H1 (cell line): Measurements from ENCODE around the gene DTX2. TPM values are rescaled to one million over a fixed set of nuclear protein-coding genes. Genes with fewer than 3 reads are reported as not detected.
A peak's percentile ranks its signal among the peaks of the same experiment; 100 is the strongest.

ENCODE experiments used
- CTCF ChIA-PET: fragments of 300-600 bp; sonication (Branson Sonifier 250); formaldehyde crosslinking; loops from one replicate; lab custom pipeline; 2021; ENCODE audit not compliant: partially characterized antibody; lab: Charles Lee
- POLR2A ChIA-PET: fragments of 300-600 bp; sonication (Branson Sonifier 250); formaldehyde crosslinking; loops from one replicate; lab custom pipeline; 2021; ENCODE audit warnings: inconsistent platforms; ENCODE audit not compliant: partially characterized antibody; lab: Charles Lee
- DNase-seq, 2 experiments: peaks; one replicate each; pipeline versions ENCODE4 v3.0.0 to v3.0.0-alpha.2; 2010 to 2022; ENCODE audit warnings: low spot score in 2 of 2, low read depth in 1 of 2, mixed read lengths in 1 of 2
- FAIRE-seq: peaks from 2 replicates; lab custom pipeline; 2011; peaks lifted over from hg19 to GRCh38; lab: Jason Lieb, UNC
- H2AFZ ChIP-seq: 2 replicates; pipeline ENCODE4 v1.8.1; 2012; ENCODE audit warnings: low read length, inconsistent platforms
- H2AK5ac ChIP-seq: 2 replicates; pipeline ENCODE4 v1.6.1; 2013; ENCODE audit warnings: low read depth, low read length
- H2BK120ac ChIP-seq: replicated peaks from 2 replicates; pipeline ENCODE3; 2013; ENCODE audit warnings: low read depth, low read length, inconsistent platforms
- H2BK12ac ChIP-seq: 2 replicates; pipeline ENCODE4 v1.6.1; 2013; ENCODE audit warnings: low read depth, low read length
- H2BK15ac ChIP-seq: 2 replicates; pipeline ENCODE4 v1.6.1; 2013; ENCODE audit warnings: low read length
- H2BK20ac ChIP-seq: 2 replicates; pipeline ENCODE4 v1.6.1; 2013; ENCODE audit warnings: low read length
- H2BK5ac ChIP-seq: 2 replicates; pipeline ENCODE4 v1.6.1; 2013; ENCODE audit warnings: low read depth, low read length
- H3K14ac ChIP-seq: 2 replicates; pipeline ENCODE4 v1.6.1; 2013; ENCODE audit warnings: inconsistent platforms; ENCODE audit not compliant: insufficient read length
- H3K18ac ChIP-seq: 2 replicates; pipeline ENCODE4 v1.6.1; 2013; ENCODE audit warnings: low read length; ENCODE audit errors: extremely low read depth
- H3K23ac ChIP-seq: 2 replicates; pipeline ENCODE4 v1.6.1; 2013; ENCODE audit warnings: inconsistent platforms; ENCODE audit not compliant: insufficient read length
- H3K23me2 ChIP-seq: 2 replicates; pipeline ENCODE4 v1.6.1; 2013; ENCODE audit warnings: low read depth, low read length
- H3K27ac ChIP-seq: 2 replicates; pipeline ENCODE4 v1.6.1; 2011; ENCODE audit warnings: low read depth, low read length, inconsistent platforms
- H3K27me3 ChIP-seq, 4 experiments: replicated peaks in 1 of 4; 1 replicate in 1 of 4; 2 replicates in 3 of 4; pipeline versions ENCODE4 v1.6.1 to v1.8.1; 2011 to 2013; ENCODE audit warnings: low read length in 3 of 4, mild to moderate bottlenecking in 3 of 4, inconsistent platforms in 2 of 4, mixed read lengths in 2 of 4, moderate library complexity in 1 of 4; ENCODE audit not compliant: control insufficient read depth in 3 of 4, insufficient read depth in 3 of 4; ENCODE audit errors: extremely low read depth in 1 of 4
- H3K36me3 ChIP-seq, 4 experiments: 2 replicates each; pipeline versions ENCODE4 v1.6.1 to v1.8.1; 2011 to 2013; ENCODE audit warnings: mild to moderate bottlenecking in 4 of 4, low read length in 3 of 4, moderate library complexity in 2 of 4, control low read depth in 1 of 4, inconsistent platforms in 1 of 4; ENCODE audit not compliant: insufficient read depth in 4 of 4, control insufficient read depth in 2 of 4
- H3K4ac ChIP-seq: replicated peaks from 2 replicates; pipeline ENCODE3; 2013; ENCODE audit warnings: low read length, low read depth, mixed read lengths, inconsistent platforms; ENCODE audit not compliant: insufficient read length
- H3K4me1 ChIP-seq, 4 experiments: replicated peaks in 1 of 4; 1 replicate in 1 of 4; 2 replicates in 3 of 4; pipeline versions ENCODE4 v1.6.1 to v1.8.1; 2011 to 2013; ENCODE audit warnings: low read length in 3 of 4, inconsistent platforms in 2 of 4, mixed read lengths in 1 of 4; ENCODE audit not compliant: insufficient read depth in 4 of 4, control insufficient read depth in 3 of 4
- H3K4me2 ChIP-seq, 2 experiments: 2 replicates each; pipeline versions ENCODE4 v1.6.1 to v1.8.1; 2011 to 2013; ENCODE audit warnings: low read depth in 2 of 2, low read length in 2 of 2, control low read depth in 1 of 2, inconsistent platforms in 1 of 2, mild to moderate bottlenecking in 1 of 2; ENCODE audit not compliant: insufficient read depth in 1 of 2
- H3K4me3 ChIP-seq, 4 experiments: fragments of 200-600, 300-600 bp in 1 of 4; sonication (generic), shearing (Covaris generic), sonication (Bioruptor Twin) in 1 of 4; 2 replicates each; pipeline versions ENCODE4 v1.5.1 to v1.8.1; 2011 to 2016; ENCODE audit warnings: low read length in 4 of 4, low read depth in 3 of 4, control low read depth in 2 of 4, inconsistent platforms in 2 of 4, mild to moderate bottlenecking in 2 of 4, mixed read lengths in 1 of 4, moderate library complexity in 1 of 4; ENCODE audit not compliant: insufficient read depth in 2 of 4; ENCODE audit errors: extremely low read depth in 1 of 4
- H3K56ac ChIP-seq: replicated peaks from 2 replicates; pipeline ENCODE3; 2013; ENCODE audit warnings: low read depth, mild to moderate bottlenecking, mixed read lengths, low read length, inconsistent platforms; ENCODE audit not compliant: insufficient read length
- H3K79me1 ChIP-seq: 2 replicates; pipeline ENCODE4 v1.6.1; 2013; ENCODE audit warnings: low read depth, low read length, control low read depth
- H3K79me2 ChIP-seq, 2 experiments: 2 replicates each; pipeline versions ENCODE4 v1.6.1 to v1.8.1; 2012 to 2013; ENCODE audit warnings: low read length in 2 of 2, mild to moderate bottlenecking in 2 of 2, inconsistent platforms in 1 of 2; ENCODE audit not compliant: insufficient read depth in 2 of 2, control insufficient read depth in 1 of 2
- H3K9ac ChIP-seq, 4 experiments: replicated peaks in 1 of 4; 1 replicate in 1 of 4; 2 replicates in 3 of 4; pipeline versions ENCODE4 v1.6.1 to v1.8.1; 2011 to 2013; ENCODE audit warnings: low read depth in 3 of 4, low read length in 3 of 4, control low read depth in 2 of 4, mild to moderate bottlenecking in 2 of 4, moderate library complexity in 2 of 4, inconsistent platforms in 1 of 4; ENCODE audit errors: extremely low read depth in 1 of 4
- H3K9me3 ChIP-seq, 2 experiments: 2 replicates each; pipeline versions ENCODE4 v1.6.1 to v1.8.1; 2012 to 2013; ENCODE audit warnings: mild to moderate bottlenecking in 2 of 2, moderate library complexity in 2 of 2, control low read depth in 1 of 2, inconsistent platforms in 1 of 2, low read depth in 1 of 2, low read length in 1 of 2, mixed read lengths in 1 of 2; ENCODE audit not compliant: insufficient read depth in 2 of 2
- H4K20me1 ChIP-seq, 2 experiments: replicated peaks in 1 of 2; 2 replicates each; pipeline versions ENCODE3 to v1.8.1; 2011 to 2013; ENCODE audit warnings: inconsistent platforms in 2 of 2, low read length in 2 of 2, mild to moderate bottlenecking in 1 of 2; ENCODE audit not compliant: insufficient read depth in 2 of 2, control insufficient read depth in 1 of 2
- H4K5ac ChIP-seq: 2 replicates; pipeline ENCODE4 v1.6.1; 2013; ENCODE audit warnings: low read length, low read depth, mixed read lengths, inconsistent platforms; ENCODE audit not compliant: insufficient read length
- H4K8ac ChIP-seq: 2 replicates; pipeline ENCODE4 v1.8.0; 2013; ENCODE audit warnings: mild to moderate bottlenecking, moderate library complexity, low read length, inconsistent platforms; ENCODE audit not compliant: insufficient read depth; ENCODE audit errors: extremely low read depth
- H4K91ac ChIP-seq: replicated peaks from 2 replicates; pipeline ENCODE3; 2013; ENCODE audit warnings: low read length, mixed read lengths, inconsistent platforms; ENCODE audit not compliant: insufficient read length
- CBX8 ChIP-seq: fragments of 300-800, 300-1000 bp; sonication (generic); IDR thresholded peaks from 2 replicates; pipeline ENCODE4 v1.7.1; 2016; ENCODE audit warnings: low read depth, low read length, borderline replicate concordance
- CHD1 ChIP-seq: IDR thresholded peaks from 2 replicates; pipeline ENCODE4 v1.6.1; 2012; ENCODE audit warnings: low read depth, low read length, improper control_type of control experiment
- GABPA ChIP-seq: IDR thresholded peaks from 2 replicates; pipeline ENCODE4 v1.6.1; 2011; ENCODE audit warnings: mild to moderate bottlenecking, low read length, moderate library complexity, borderline replicate concordance; ENCODE audit not compliant: insufficient read depth
- HDAC6 ChIP-seq: IDR thresholded peaks from one replicate; pipeline ENCODE4 v1.7.1; 2012; ENCODE audit warnings: low read depth, mild to moderate bottlenecking, inconsistent platforms, low read length, moderate library complexity
- JUND ChIP-seq: IDR thresholded peaks from 2 replicates; pipeline ENCODE4 v1.6.1; 2011; ENCODE audit warnings: mild to moderate bottlenecking, improper control_type of control experiment, low read length
- RAD21 ChIP-seq, 2 experiments: IDR thresholded peaks in 1 of 2; conservative IDR thresholded peaks in 1 of 2; 2 replicates each; pipeline ENCODE4 v1.6.1; 2011; ENCODE audit warnings: low read depth in 2 of 2, low read length in 2 of 2, improper control_type of control experiment in 1 of 2, inconsistent platforms in 1 of 2, mild to moderate bottlenecking in 1 of 2, moderate library complexity in 1 of 2
- YY1 ChIP-seq: IDR thresholded peaks from 2 replicates; pipeline ENCODE4 v1.6.1; 2011; ENCODE audit warnings: low read depth, mild to moderate bottlenecking, low read length
- WGBS, 2 experiments: shearing (Covaris generic) in 1 of 2; methylation state at CpG; one replicate each; pipeline versions ENCODE4 v1.1.6 to v1.1.7; 2013 to 2015; ENCODE audit warnings: low lambda C conversion rate in 2 of 2, mixed read lengths in 2 of 2, inconsistent platforms in 1 of 2, low coverage in 1 of 2, missing lambda C conversion rate in 1 of 2; ENCODE audit not compliant: insufficient replicate concordance in 2 of 2, insufficient coverage in 1 of 2, insufficient read length in 1 of 2; ENCODE audit errors: extremely low coverage in 1 of 2, missing lambda C conversion rate in 1 of 2; 5-methylcytosine and 5-hydroxymethylcytosine counted together
- polyA plus RNA-seq, 7 experiments: library from polyadenylated mRNA; depleted of rRNA in 3 of 7; stranded (reverse) in 5 of 7; unstranded in 2 of 7; fragments of >200 nt in 5 of 7; fragments of 200-250 nt in 2 of 7; gene quantifications; 1 replicate in 5 of 7; 2 replicates in 1 of 7; 4 replicates in 1 of 7; pipeline versions ENCODE4 v1.2.1 to v1.2.3, GENCODE V29; 2011 to 2013; ENCODE audit warnings: missing spikeins in 2 of 7, mixed read lengths in 2 of 7
- total RNA-seq: library from RNA; stranded (reverse); fragmentation: NEBNext Ultra II Directional; extraction: Animal tissue kit (Norgen Biotek cat#: 25700); gene quantifications from 2 replicates; pipeline ENCODE4 v1.2.1, GENCODE V29; 2021
- TF ChIP-seq, protein P1 (sequence below), 3 experiments: IDR thresholded peaks; 1 replicate in 2 of 3; 2 replicates in 1 of 3; pipeline versions ENCODE4 v1.5.1 to v1.6.1; 2011; ENCODE audit warnings: low read length in 3 of 3, mild to moderate bottlenecking in 3 of 3, inconsistent platforms in 2 of 3, low read depth in 1 of 3, moderate library complexity in 1 of 3; ENCODE audit not compliant: insufficient read depth in 1 of 3; ENCODE audit errors: control extremely low read depth in 1 of 3

DTX2 gene
- total and polyA plus RNA-seq, 2 of the 8 experiments (the other 6 are each of a cell fraction or from before 2014, with no cell fraction given), result 37.4 to 59.1 TPM

- Histone ChIP-seq H2AK5ac (peak overlapping the region; percentile 24; the same call in 1 of the 2 replicates), H3K4me1 (peaks cover 0 to 17% (median 11%) of the 10 kb centered on the region in 4 experiments; a peak in 6 of 7 replicates), H4K5ac (no peak overlapping the region), H2BK12ac (peak overlapping the region; percentile 39; the same call in 1 of the 2 replicates), H3K27me3 (no peaks in the 10 kb centered on the region), H4K20me1 (peaks cover 0 to 1% of the 10 kb centered on the region in 2 experiments), H3K9me3 (no peaks in the 10 kb centered on the region), H2BK120ac (no peak overlapping the region), H2BK15ac (no peak overlapping the region; the same call in 1 of the 2 replicates), H3K27ac (no peak overlapping the region; the same call in 1 of the 2 replicates), H3K14ac (no peak overlapping the region), H4K8ac (peak overlapping the region; percentile 80; the same call in 1 of the 2 replicates), H3K23me2 (no peaks in the 10 kb centered on the region), H2BK5ac (peak overlapping the region; percentile 44; the same call in 1 of the 2 replicates), H2AFZ (no peak overlapping the region), H3K9ac (no peak overlapping the region), H3K4ac (no peak overlapping the region), H4K91ac (no peak overlapping the region), H3K23ac (no peak overlapping the region), H3K18ac (no peak overlapping the region), H3K36me3 (no peaks in the 10 kb centered on the region), H2BK20ac (no peak overlapping the region), H3K4me3 (no peak overlapping the region), H3K4me2 (no peak overlapping the region), H3K79me1 (no peaks in the 10 kb centered on the region), H3K79me2 (no peaks in the 10 kb centered on the region), H3K56ac (no peak overlapping the region)
- WGBS, 2 experiments, result 80% methylated on average over 12 of the region's 21 CpGs; no CpG with 5 or more reads in 1 of the 2 experiments
- FAIRE-seq (no peak), DNase-seq (peak in 1 of 2 experiments; percentile 65)
- ChIA-PET CTCF (interaction anchor here (1.1 to 1.5 kb wide), 2 partner anchors 89 to 176 kb away, joined by 3 to 4 read pairs; no protein-coding TSS in a partner anchor), POLR2A (interaction anchor here (0.6 kb wide), 1 partner anchor 1151 kb away, joined by 3 read pairs; no protein-coding TSS in a partner anchor)
- no peak for TF ChIP-seq JUND
- no peak for TF ChIP-seq CHD1
- TF ChIP-seq RAD21 (IDR thresholded peaks at IDR 0.05 in 1 of 2, conservative IDR thresholded peaks at IDR 0.05 in 1 of 2; ENCODE audit: low read depth in 2 of 2, low read length in 2 of 2), result peak; percentile 39 to 51; a peak in 3 of 4 replicates
- TF ChIP-seq HDAC6, result no peak
- no peak for TF ChIP-seq CBX8
- TF ChIP-seq GABPA, result no peak
- TF ChIP-seq YY1, result no peak
- TF ChIP-seq, protein P1, sequence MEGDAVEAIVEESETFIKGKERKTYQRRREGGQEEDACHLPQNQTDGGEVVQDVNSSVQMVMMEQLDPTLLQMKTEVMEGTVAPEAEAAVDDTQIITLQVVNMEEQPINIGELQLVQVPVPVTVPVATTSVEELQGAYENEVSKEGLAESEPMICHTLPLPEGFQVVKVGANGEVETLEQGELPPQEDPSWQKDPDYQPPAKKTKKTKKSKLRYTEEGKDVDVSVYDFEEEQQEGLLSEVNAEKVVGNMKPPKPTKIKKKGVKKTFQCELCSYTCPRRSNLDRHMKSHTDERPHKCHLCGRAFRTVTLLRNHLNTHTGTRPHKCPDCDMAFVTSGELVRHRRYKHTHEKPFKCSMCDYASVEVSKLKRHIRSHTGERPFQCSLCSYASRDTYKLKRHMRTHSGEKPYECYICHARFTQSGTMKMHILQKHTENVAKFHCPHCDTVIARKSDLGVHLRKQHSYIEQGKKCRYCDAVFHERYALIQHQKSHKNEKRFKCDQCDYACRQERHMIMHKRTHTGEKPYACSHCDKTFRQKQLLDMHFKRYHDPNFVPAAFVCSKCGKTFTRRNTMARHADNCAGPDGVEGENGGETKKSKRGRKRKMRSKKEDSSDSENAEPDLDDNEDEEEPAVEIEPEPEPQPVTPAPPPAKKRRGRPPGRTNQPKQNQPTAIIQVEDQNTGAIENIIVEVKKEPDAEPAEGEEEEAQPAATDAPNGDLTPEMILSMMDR (IDR thresholded peaks at IDR 0.05; ENCODE audit: control extremely low read depth in 1 of 3, insufficient read depth in 1 of 3, low read depth in 1 of 3, low read length in 3 of 3), result peak; percentile 60 to 70 (median 64)
These were observed 51.7 kb downstream of the DTX2 start for GRCh38 chr7:76512941-76513816.
